PC-9 (cell line): Measurements from ENCODE around the gene LCOR. TPM values are rescaled to one million over a fixed set of nuclear protein-coding genes. Genes with fewer than 3 reads are reported as not detected.

ENCODE experiments used
- BruUV-seq: library from RNA; stranded (reverse); fragments of 400-500 nt; replicated peaks from 2 replicates; lab custom pipeline; 2021; lab: Mats Ljungman, UMichigan
- CTCF ChIA-PET: fragments of 300-600 bp; sonication (Branson Sonifier 250); formaldehyde crosslinking; loops from one replicate; lab custom pipeline; 2022; ENCODE audit warnings: antibody characterized with exemption; lab: Charles Lee
- POLR2A ChIA-PET: fragments of 300-600 bp; sonication (Branson Sonifier 250); formaldehyde crosslinking; loops from one replicate; lab custom pipeline; 2022; ENCODE audit warnings: antibody characterized with exemption; ENCODE audit not compliant: unreplicated experiment; lab: Charles Lee
- DNase-seq, 2 experiments: peaks; one replicate each; pipeline versions ENCODE4 v3.0.0 to v3.0.0-alpha.2; 2015 to 2022; ENCODE audit warnings: mixed read lengths in 1 of 2
- H2AFZ ChIP-seq: fragments of 200-600 bp; sonication (generic); 2 replicates; pipeline ENCODE4 v1.8.1; 2017; ENCODE audit warnings: antibody characterized with exemption
- H3F3A ChIP-seq: fragments of 200-600 bp; sonication (generic); 2 replicates; pipeline ENCODE4 v1.8.1; 2017; ENCODE audit warnings: antibody characterized with exemption, mild to moderate bottlenecking, low read depth; ENCODE audit not compliant: insufficient read depth
- H3K27ac ChIP-seq: fragments of 200-600 bp; sonication (generic); 2 replicates; pipeline ENCODE4 v1.6.1; 2016; ENCODE audit warnings: mixed run types
- H3K27me3 ChIP-seq: fragments of 200-600 bp; sonication (generic); 2 replicates; pipeline ENCODE4 v1.6.1; 2016; ENCODE audit warnings: low read depth, mixed run types; ENCODE audit not compliant: insufficient read depth
- H3K36me3 ChIP-seq: fragments of 200-600 bp; sonication (generic); 2 replicates; pipeline ENCODE4 v1.6.1; 2016; ENCODE audit warnings: low read depth, mixed run types
- H3K4me1 ChIP-seq: fragments of 200-600 bp; sonication (generic); replicated peaks from 2 replicates; pipeline ENCODE4 v1.6.1; 2016; ENCODE audit warnings: mixed run types; ENCODE audit not compliant: insufficient read depth
- H3K4me2 ChIP-seq: fragments of 200-600 bp; sonication (generic); 2 replicates; pipeline ENCODE4 v1.6.1; 2017; ENCODE audit warnings: mixed run types
- H3K4me3 ChIP-seq: fragments of 200-600 bp; sonication (generic); 2 replicates; pipeline ENCODE4 v1.6.1; 2016; ENCODE audit warnings: mixed run types
- H3K79me2 ChIP-seq: fragments of 200-600 bp; sonication (generic); 2 replicates; pipeline ENCODE4 v1.6.1; 2017; ENCODE audit warnings: low read depth, mixed run types
- H3K9me2 ChIP-seq: fragments of 200-600 bp; sonication (generic); 2 replicates; pipeline ENCODE4 v1.8.1; 2017; ENCODE audit warnings: mild to moderate bottlenecking; ENCODE audit not compliant: insufficient read depth
- H3K9me3 ChIP-seq: fragments of 200-600 bp; sonication (generic); 2 replicates; pipeline ENCODE4 v1.8.1; 2016; ENCODE audit warnings: low read depth; ENCODE audit not compliant: insufficient read depth
- H4K20me1 ChIP-seq: fragments of 200-600 bp; sonication (generic); 2 replicates; pipeline ENCODE4 v1.8.1; 2017; ENCODE audit not compliant: insufficient read depth
- CTCF ChIP-seq: fragments of 200-600 bp; sonication (generic); conservative IDR thresholded peaks from 2 replicates; pipeline ENCODE4 v1.6.1; 2017; ENCODE audit warnings: mixed run types, antibody characterized with exemption, mild to moderate bottlenecking, moderate library complexity
- EZH2 ChIP-seq: fragments of 200-600 bp; sonication (generic); IDR thresholded peaks from 2 replicates; pipeline ENCODE4 v1.8.0; 2017; ENCODE audit warnings: antibody characterized with exemption, low read depth
- intact Hi-C: fragments of 100-400 bp; cut with micrococcal nuclease; formaldehyde crosslinking; loops from one replicate; pipeline ENCODE4 v1.10.0; 2022; ENCODE audit not compliant: unreplicated experiment
- total RNA-seq: library from RNA; stranded (reverse); gene quantifications from 2 replicates; pipeline ENCODE4 v1.2.3, GENCODE V29; 2021

Gene LCOR
- total RNA-seq, 1 experiment from 2014 or later = 36.4 TPM

GRCh38 chr10:96830511-96831199 lies 1.4 kb upstream of the LCOR start:
- no peaks in the 10 kb centered on the region for H3K9me2 ChIP-seq
- H3K27me3 ChIP-seq = no peaks in the 10 kb centered on the region
- H3K9me3 ChIP-seq = no peaks in the 10 kb centered on the region
- H4K20me1 ChIP-seq = no peaks in the 10 kb centered on the region; the same call in 1 of the 2 replicates
- POLR2A ChIA-PET = no interaction called here
- DNase-seq = peak; percentile 52 to 54
- peak overlapping the region; percentile 87; the same call in 1 of the 2 replicates for H3K27ac ChIP-seq
- peaks cover 29% of the 10 kb centered on the region for H3K79me2 ChIP-seq
- no peak overlapping the region for H3K4me3 ChIP-seq
- peaks cover 15% of the 10 kb centered on the region for H3F3A ChIP-seq
- no peak for TF ChIP-seq EZH2
- peak; percentile 76 for TF ChIP-seq CTCF
- peak overlapping the region; percentile 76 for H3K4me2 ChIP-seq
- BruUV-seq = no TSS peak
- CTCF ChIA-PET = no interaction called here
- intact Hi-C loops = loop anchor here (2.0 to 5.0 kb wide), 3 partner anchors 190 to 243 kb away; partner anchors contain the start of gene TM9SF3
- peaks cover 13% of the 10 kb centered on the region for H3K4me1 ChIP-seq
- no peaks in the 10 kb centered on the region for H3K36me3 ChIP-seq
- H2AFZ ChIP-seq = no peak overlapping the region

- CTCF ChIA-PET = no interaction called here
- BruUV-seq = TSS peak; percentile 76
- no peak for TF ChIP-seq CTCF
- no peak for TF ChIP-seq EZH2
Observed at GRCh38 chr10:96831200-96831866, 765 bp upstream of the LCOR start.

GRCh38 chr10:96832721-96833219 lies 672 bp downstream of the LCOR start:
- Histone ChIP-seq H3K79me2 (peaks cover 50% of the 10 kb centered on the region), H4K20me1 (no peaks in the 10 kb centered on the region; the same call in 1 of the 2 replicates), H3K27me3 (no peaks in the 10 kb centered on the region), H3K4me1 (peaks cover 18% of the 10 kb centered on the region), H3K36me3 (no peaks in the 10 kb centered on the region), H3K9me3 (no peaks in the 10 kb centered on the region), H3K9me2 (no peaks in the 10 kb centered on the region), H3K4me2 (peak overlapping the region; percentile 89), H3F3A (peaks cover 15% of the 10 kb centered on the region), H2AFZ (no peak overlapping the region), H3K27ac (peak overlapping the region; percentile 72), H3K4me3 (peak overlapping the region; percentile 75)
- no TSS peak for BruUV-seq
- intact Hi-C loops = loop anchor here (5.0 kb wide), 2 partner anchors 205 to 245 kb away; partner anchors contain the start of gene TM9SF3
- TF ChIP-seq EZH2 (no peak), CTCF (no peak)
- CTCF ChIA-PET = interaction anchor here (0.6 kb wide), 1 partner anchor 204 kb away, joined by 5 read pairs; no protein-coding TSS in a partner anchor
- DNase-seq = peak in 1 of 2 experiments; percentile 75
- POLR2A ChIA-PET = no interaction called here

More at GRCh38 chr10:96831200-96831866, 765 bp upstream of the LCOR start:
- Histone ChIP-seq H3K79me2 (peaks cover 35% of the 10 kb centered on the region), H3K27me3 (no peaks in the 10 kb centered on the region), H3K36me3 (no peaks in the 10 kb centered on the region), H2AFZ (peak overlapping the region; percentile 74), H3K4me1 (peaks cover 18% of the 10 kb centered on the region), H3K9me2 (no peaks in the 10 kb centered on the region), H3K27ac (peak overlapping the region; percentile 87), H3K4me2 (peak overlapping the region; percentile 76), H3K4me3 (peak overlapping the region; percentile 58; the same call in 1 of the 2 replicates), H3F3A (peaks cover 15% of the 10 kb centered on the region), H3K9me3 (no peaks in the 10 kb centered on the region), H4K20me1 (no peaks in the 10 kb centered on the region; the same call in 1 of the 2 replicates)
- intact Hi-C loops = loop anchor here (2.0 to 5.0 kb wide), 3 partner anchors 191 to 244 kb away; partner anchors contain the start of gene TM9SF3
- no peak for DNase-seq
- POLR2A ChIA-PET = no interaction called here
